DOHH2 (cell line): ENCODE data around the gene ZSCAN4.

Experiments used
- EZH2phosphoT487 ChIP-seq: fragments of 200-600 bp; sonication (generic); IDR thresholded peaks from 2 replicates; pipeline ENCODE4 v1.6.1; 2017; ENCODE audit warnings: borderline replicate concordance, mild to moderate bottlenecking, antibody characterized with exemption, low read length, moderate library complexity, mixed read lengths
- TF ChIP-seq, protein P1 (sequence below): fragments of 200-600 bp; sonication (generic); IDR thresholded peaks from one replicate; pipeline ENCODE4 v1.5.1; 2014; ENCODE audit warnings: antibody characterized with exemption, mild to moderate bottlenecking, low read depth, low read length; ENCODE audit not compliant: poor library complexity, severe bottlenecking

DNA sequence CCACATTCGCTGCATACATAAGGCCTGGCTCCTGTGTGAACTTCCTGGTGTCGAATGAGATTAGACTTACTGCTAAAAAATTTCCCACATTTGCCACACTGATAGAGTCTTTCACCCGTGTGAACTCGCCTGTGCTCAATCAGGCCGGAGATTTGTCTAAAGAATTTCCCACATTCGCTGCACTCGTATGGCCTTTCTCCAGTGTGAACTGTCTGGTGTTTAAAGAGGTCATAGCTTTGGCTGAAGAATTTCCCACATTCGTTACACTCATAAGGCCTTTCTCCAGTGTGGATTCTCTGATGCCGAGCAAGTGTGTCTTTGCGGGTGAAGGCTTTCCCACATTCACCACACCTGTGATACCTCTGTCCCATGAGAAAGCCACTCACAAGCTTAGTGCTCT, 52.1 kb downstream of the ZSCAN4 start:
- TF ChIP-seq, protein P1, sequence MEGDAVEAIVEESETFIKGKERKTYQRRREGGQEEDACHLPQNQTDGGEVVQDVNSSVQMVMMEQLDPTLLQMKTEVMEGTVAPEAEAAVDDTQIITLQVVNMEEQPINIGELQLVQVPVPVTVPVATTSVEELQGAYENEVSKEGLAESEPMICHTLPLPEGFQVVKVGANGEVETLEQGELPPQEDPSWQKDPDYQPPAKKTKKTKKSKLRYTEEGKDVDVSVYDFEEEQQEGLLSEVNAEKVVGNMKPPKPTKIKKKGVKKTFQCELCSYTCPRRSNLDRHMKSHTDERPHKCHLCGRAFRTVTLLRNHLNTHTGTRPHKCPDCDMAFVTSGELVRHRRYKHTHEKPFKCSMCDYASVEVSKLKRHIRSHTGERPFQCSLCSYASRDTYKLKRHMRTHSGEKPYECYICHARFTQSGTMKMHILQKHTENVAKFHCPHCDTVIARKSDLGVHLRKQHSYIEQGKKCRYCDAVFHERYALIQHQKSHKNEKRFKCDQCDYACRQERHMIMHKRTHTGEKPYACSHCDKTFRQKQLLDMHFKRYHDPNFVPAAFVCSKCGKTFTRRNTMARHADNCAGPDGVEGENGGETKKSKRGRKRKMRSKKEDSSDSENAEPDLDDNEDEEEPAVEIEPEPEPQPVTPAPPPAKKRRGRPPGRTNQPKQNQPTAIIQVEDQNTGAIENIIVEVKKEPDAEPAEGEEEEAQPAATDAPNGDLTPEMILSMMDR, result no peak
- TF ChIP-seq EZH2phosphoT487, result no peak
